ENCODE results near the gene MYNN. TPM values are rescaled to one million over a fixed set of nuclear protein-coding genes. Genes with fewer than 3 reads are reported as not detected.

MYNN gene
- total and polyA plus RNA-seq, 9 of the 15 experiments (the other 6 are each of a cell fraction or from before 2014, with no cell fraction given), result 10.4 to 35.7 (median 21.3) TPM

DNA sequence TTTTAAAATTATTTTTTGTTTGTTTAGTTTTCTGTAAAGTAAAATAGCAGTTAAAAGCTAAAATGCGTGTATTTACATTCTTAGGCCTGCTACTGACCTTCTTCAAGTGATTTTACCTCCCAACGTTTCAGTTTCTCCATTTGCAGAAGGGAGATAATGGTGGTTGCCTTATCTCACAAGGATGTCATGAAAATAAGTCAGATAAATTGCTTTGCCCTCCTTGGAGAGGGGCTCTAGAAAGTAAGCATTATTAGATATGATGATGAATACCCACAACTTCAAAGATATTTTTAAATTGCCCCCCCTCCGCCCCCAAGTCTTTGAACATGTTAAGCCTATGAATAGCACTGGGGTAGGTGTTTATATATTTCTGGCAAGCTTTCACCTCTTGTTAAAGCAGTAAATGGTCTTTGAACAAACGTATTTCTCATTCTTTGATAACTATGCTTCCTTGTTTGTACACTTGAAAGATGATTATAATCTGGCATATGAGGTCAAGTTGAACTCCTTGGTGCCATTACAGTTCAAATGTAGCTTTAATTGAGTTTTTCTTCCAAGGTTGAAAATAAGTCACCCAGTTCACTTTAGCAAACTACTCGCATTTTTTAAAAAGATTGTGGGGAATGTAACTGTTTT lies 14.7 kb upstream of the MYNN start (continued):
- TF ChIP-seq ZNF592 (IDR thresholded peaks at IDR 0.05) (0 out of 2 replicates have a peak, but pooled peaks have one; percentile 11), ZNF217 (CRISPR knock-in tag; IDR thresholded peaks at IDR 0.05) (no peak), SOX6 (IDR thresholded peaks at IDR 0.05) (peak; percentile 35; the same call in 1 of the 2 replicates), SMARCE1 (IDR thresholded peaks at IDR 0.05) (peak; percentile 59; the same call in 1 of the 2 replicates), MYBL2 (IDR thresholded peaks at IDR 0.05; ENCODE audit: low read depth) (no peak), MYBL2 (CRISPR knock-in tag; IDR thresholded peaks at IDR 0.05; ENCODE audit: borderline replicate concordance) (no peak), HINFP (tag; conservative IDR thresholded peaks at IDR 0.05; ENCODE audit: low read depth) (no peak), ZBTB8A (IDR thresholded peaks at IDR 0.05; ENCODE audit: partially characterized antibody) (no peak), KLF6 (CRISPR knock-in tag; IDR thresholded peaks at IDR 0.05; ENCODE audit: borderline replicate concordance) (no peak), CC2D1A (IDR thresholded peaks at IDR 0.05) (0 out of 2 replicates have a peak, but pooled peaks have one; percentile 13), EP300 (IDR thresholded peaks at IDR 0.05; ENCODE audit: low read length) (peak; percentile 80; the same call in 1 of the 2 replicates), ZNF449 (CRISPR knock-in tag; IDR thresholded peaks at IDR 0.05) (0 out of 2 replicates have a peak, but pooled peaks have one; percentile 8), RFX5 (IDR thresholded peaks at IDR 0.05; ENCODE audit: low read depth, low read length) (no peak), FOXP1 (CRISPR knock-in tag; IDR thresholded peaks at IDR 0.05) (no peak), RB1 (IDR thresholded peaks at IDR 0.05; ENCODE audit: low read depth) (no peak)
- TF ChIP-seq, protein P1, sequence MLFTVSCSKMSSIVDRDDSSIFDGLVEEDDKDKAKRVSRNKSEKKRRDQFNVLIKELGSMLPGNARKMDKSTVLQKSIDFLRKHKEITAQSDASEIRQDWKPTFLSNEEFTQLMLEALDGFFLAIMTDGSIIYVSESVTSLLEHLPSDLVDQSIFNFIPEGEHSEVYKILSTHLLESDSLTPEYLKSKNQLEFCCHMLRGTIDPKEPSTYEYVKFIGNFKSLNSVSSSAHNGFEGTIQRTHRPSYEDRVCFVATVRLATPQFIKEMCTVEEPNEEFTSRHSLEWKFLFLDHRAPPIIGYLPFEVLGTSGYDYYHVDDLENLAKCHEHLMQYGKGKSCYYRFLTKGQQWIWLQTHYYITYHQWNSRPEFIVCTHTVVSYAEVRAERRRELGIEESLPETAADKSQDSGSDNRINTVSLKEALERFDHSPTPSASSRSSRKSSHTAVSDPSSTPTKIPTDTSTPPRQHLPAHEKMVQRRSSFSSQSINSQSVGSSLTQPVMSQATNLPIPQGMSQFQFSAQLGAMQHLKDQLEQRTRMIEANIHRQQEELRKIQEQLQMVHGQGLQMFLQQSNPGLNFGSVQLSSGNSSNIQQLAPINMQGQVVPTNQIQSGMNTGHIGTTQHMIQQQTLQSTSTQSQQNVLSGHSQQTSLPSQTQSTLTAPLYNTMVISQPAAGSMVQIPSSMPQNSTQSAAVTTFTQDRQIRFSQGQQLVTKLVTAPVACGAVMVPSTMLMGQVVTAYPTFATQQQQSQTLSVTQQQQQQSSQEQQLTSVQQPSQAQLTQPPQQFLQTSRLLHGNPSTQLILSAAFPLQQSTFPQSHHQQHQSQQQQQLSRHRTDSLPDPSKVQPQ (CRISPR knock-in tag; IDR thresholded peaks at IDR 0.05; ENCODE audit: borderline replicate concordance), result no peak
- TF ChIP-seq, protein P2, sequence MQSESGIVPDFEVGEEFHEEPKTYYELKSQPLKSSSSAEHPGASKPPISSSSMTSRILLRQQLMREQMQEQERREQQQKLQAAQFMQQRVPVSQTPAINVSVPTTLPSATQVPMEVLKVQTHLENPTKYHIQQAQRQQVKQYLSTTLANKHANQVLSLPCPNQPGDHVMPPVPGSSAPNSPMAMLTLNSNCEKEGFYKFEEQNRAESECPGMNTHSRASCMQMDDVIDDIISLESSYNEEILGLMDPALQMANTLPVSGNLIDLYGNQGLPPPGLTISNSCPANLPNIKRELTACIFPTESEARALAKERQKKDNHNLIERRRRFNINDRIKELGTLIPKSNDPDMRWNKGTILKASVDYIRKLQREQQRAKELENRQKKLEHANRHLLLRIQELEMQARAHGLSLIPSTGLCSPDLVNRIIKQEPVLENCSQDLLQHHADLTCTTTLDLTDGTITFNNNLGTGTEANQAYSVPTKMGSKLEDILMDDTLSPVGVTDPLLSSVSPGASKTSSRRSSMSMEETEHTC (IDR thresholded peaks at IDR 0.05), result no peak

Data from K562 (cell line).